GM12872 (cell line): ENCODE measurements around the gene HDLBP.

Experiments used
- CTCF ChIP-seq: IDR thresholded peaks from 3 replicates; pipeline ENCODE4 v1.5.1; 2011; ENCODE audit warnings: low read depth, mild to moderate bottlenecking, low read length, moderate library complexity; ENCODE audit not compliant: insufficient read depth

HDLBP gene

GRCh38 chr2:241234962-241235740 is 80.3 kb downstream of the HDLBP start:
- no peak for TF ChIP-seq CTCF

GRCh38 chr2:241234066-241234790 is 81.2 kb downstream of the HDLBP start:
- TF ChIP-seq CTCF, result no peak

GRCh38 chr2:241232736-241233575 is 82.5 kb downstream of the HDLBP start:
- no peak for TF ChIP-seq CTCF

- no peak for TF ChIP-seq CTCF
Observed at GRCh38 chr2:241230435-241230834, 85.0 kb downstream of the HDLBP start.

- no peak for TF ChIP-seq CTCF
Observed at GRCh38 chr2:241229563-241230401, 85.7 kb downstream of the HDLBP start.

GRCh38 chr2:241228860-241229516 is 86.5 kb downstream of the HDLBP start:
- no peak for TF ChIP-seq CTCF
